Transverse colon (tissue), 3 donors: ENCODE measurements around the gene NHLH2.

Experiments used
- CTCF ChIP-seq, 5 experiments: fragments of 200-600 bp in 3 of 5; fragments of 450-650 bp in 2 of 5; sonication (generic) in 3 of 5; IDR thresholded peaks; 1 replicate in 2 of 5; 2 replicates in 3 of 5; pipeline ENCODE4 v1.5.1; 2016 to 2017; ENCODE audit warnings: antibody characterized with exemption in 5 of 5, inconsistent platforms in 3 of 5, mild to moderate bottlenecking in 2 of 5, moderate library complexity in 1 of 5
- EP300 ChIP-seq: sonication (generic); formaldehyde crosslinking; IDR thresholded peaks from one replicate; pipeline ENCODE4 v1.6.1; 2017; ENCODE audit warnings: antibody characterized with exemption, low read depth
- POLR2A ChIP-seq: fragments of 450-650 bp; IDR thresholded peaks from one replicate; pipeline ENCODE4 v1.6.1; 2016; ENCODE audit warnings: antibody characterized with exemption, mild to moderate bottlenecking, moderate library complexity

GRCh38 chr1:115879977-115880376 is 39.1 kb upstream of the NHLH2 start:
- TF ChIP-seq POLR2A = no peak
- TF ChIP-seq CTCF (IDR thresholded peaks at IDR 0.05) = no peak
- TF ChIP-seq EP300 = no peak
